ENCODE data around the gene LBP.
"Not testable (repeated sequence)": the region's sequence is repeated elsewhere in the genome, so short reads cannot be mapped to it uniquely, and the experiment has no call there.

Gene LBP

DNA sequence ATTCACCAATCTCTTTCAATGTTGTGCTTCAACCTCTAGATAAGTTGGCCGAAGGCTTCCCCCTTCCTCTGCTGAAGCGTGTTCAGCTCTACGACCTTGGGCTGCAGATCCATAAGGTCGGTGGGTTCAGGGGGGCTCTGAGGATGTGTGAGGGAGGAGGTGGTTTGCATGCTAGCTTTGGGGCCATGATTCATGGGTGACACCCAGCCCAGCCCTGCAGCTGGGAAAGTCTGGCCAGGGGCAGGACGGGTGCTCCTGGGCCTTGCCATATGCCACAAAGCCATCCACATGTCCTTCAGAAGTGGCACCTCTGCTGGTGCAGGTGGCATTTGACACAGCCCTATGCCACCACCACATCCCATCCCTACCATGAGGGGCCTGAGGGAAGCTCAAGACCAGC is 27.6 kb downstream of the LBP start:
- no peaks in the 10 kb centered on the region for H3K36me3 ChIP-seq (ENCODE audit: control insufficient read depth, insufficient read depth, low read length)
- H3K27me3 ChIP-seq (replicated peaks; ENCODE audit: control insufficient read depth, insufficient read depth, low read length) = peaks cover 2% of the 10 kb centered on the region
- H3K4me3 ChIP-seq (replicated peaks; ENCODE audit: low read depth, low read length) = no peak overlapping the region
- DNase-seq (ENCODE audit: extremely low read depth, insufficient read length) = no peak
- no peak for TF ChIP-seq CTCF (IDR thresholded peaks at IDR 0.05; ENCODE audit: insufficient read depth, low read length, poor library complexity, severe bottlenecking)

GRCh38 chr20:38377039-38377685 is 30.9 kb downstream of the LBP start:
- Histone ChIP-seq H3K36me3 (ENCODE audit: control insufficient read depth, insufficient read depth, low read length) (no peaks in the 10 kb centered on the region), H3K4me3 (replicated peaks; ENCODE audit: low read depth, low read length) (no peak overlapping the region), H3K27me3 (replicated peaks; ENCODE audit: control insufficient read depth, insufficient read depth, low read length) (peaks cover 2% of the 10 kb centered on the region)
- DNase-seq (ENCODE audit: extremely low read depth, insufficient read length) = no peak
- no peak for TF ChIP-seq CTCF (IDR thresholded peaks at IDR 0.05; ENCODE audit: insufficient read depth, low read length, poor library complexity, severe bottlenecking)

- not testable (repeated sequence) for H3K36me3 ChIP-seq (ENCODE audit: control insufficient read depth, insufficient read depth, low read length); H3K27me3 ChIP-seq (replicated peaks; ENCODE audit: control insufficient read depth, insufficient read depth, low read length); DNase-seq (ENCODE audit: extremely low read depth, insufficient read length); H3K4me3 ChIP-seq (replicated peaks; ENCODE audit: low read depth, low read length)
These were observed 31.6 kb downstream of the LBP start for GRCh38 chr20:38377838-38378237.

GRCh38 chr20:38383147-38383546 is 36.9 kb downstream of the LBP start:
- no peak for TF ChIP-seq CTCF (IDR thresholded peaks at IDR 0.05; ENCODE audit: insufficient read depth, low read length, poor library complexity, severe bottlenecking)
- Histone ChIP-seq H3K36me3 (ENCODE audit: control insufficient read depth, insufficient read depth, low read length) (no peaks in the 10 kb centered on the region), H3K4me3 (replicated peaks; ENCODE audit: low read depth, low read length) (no peak overlapping the region), H3K27me3 (replicated peaks; ENCODE audit: control insufficient read depth, insufficient read depth, low read length) (no peaks in the 10 kb centered on the region)
- DNase-seq (ENCODE audit: extremely low read depth, insufficient read length) = no peak

DNA sequence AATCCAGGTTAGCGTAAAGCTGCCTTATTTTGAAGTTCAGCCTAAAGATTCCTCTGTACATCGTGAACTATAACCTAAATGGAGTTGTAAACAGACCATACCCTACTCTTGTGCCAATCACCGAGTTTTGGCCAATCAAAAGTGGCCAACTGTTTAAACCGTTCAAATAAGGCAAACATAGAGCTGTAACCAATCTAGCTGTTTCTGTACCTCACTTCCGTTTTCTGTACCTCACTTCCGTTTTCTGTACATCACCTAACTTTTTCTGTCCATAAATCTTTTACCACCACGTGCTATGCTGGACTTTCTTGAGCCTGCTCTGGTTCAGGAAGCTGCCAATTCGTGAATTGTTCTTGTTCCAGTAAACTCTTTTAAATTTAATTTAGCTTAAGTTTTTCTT is 39.7 kb downstream of the LBP start:
- H3K27me3 ChIP-seq (replicated peaks; ENCODE audit: control insufficient read depth, insufficient read depth, low read length) = no peaks in the 10 kb centered on the region
- no peak overlapping the region for H3K4me3 ChIP-seq (replicated peaks; ENCODE audit: low read depth, low read length)
- no peak for DNase-seq (ENCODE audit: extremely low read depth, insufficient read length)
- no peak for TF ChIP-seq CTCF (IDR thresholded peaks at IDR 0.05; ENCODE audit: insufficient read depth, low read length, poor library complexity, severe bottlenecking)
- no peaks in the 10 kb centered on the region for H3K36me3 ChIP-seq (ENCODE audit: control insufficient read depth, insufficient read depth, low read length)

GRCh38 chr20:38386851-38387250 is 40.6 kb downstream of the LBP start:
- H3K4me3 ChIP-seq (replicated peaks; ENCODE audit: low read depth, low read length) = no peak overlapping the region
- no peak for TF ChIP-seq CTCF (IDR thresholded peaks at IDR 0.05; ENCODE audit: insufficient read depth, low read length, poor library complexity, severe bottlenecking)
- no peaks in the 10 kb centered on the region for H3K36me3 ChIP-seq (ENCODE audit: control insufficient read depth, insufficient read depth, low read length)
- no peak for DNase-seq (ENCODE audit: extremely low read depth, insufficient read length)
- no peaks in the 10 kb centered on the region for H3K27me3 ChIP-seq (replicated peaks; ENCODE audit: control insufficient read depth, insufficient read depth, low read length)

Measured in GM06990 (cell line).